ENCODE measurements around the gene TBC1D23. TPM values are rescaled to one million over a fixed set of nuclear protein-coding genes. Genes with fewer than 3 reads are reported as not detected.
"Not testable (repeated sequence)": the region's sequence is repeated elsewhere in the genome, so short reads cannot be mapped to it uniquely, and the experiment has no call there.

Gene TBC1D23
- 25.1 and 26.8 TPM in 2 replicates for total RNA-seq

DNA sequence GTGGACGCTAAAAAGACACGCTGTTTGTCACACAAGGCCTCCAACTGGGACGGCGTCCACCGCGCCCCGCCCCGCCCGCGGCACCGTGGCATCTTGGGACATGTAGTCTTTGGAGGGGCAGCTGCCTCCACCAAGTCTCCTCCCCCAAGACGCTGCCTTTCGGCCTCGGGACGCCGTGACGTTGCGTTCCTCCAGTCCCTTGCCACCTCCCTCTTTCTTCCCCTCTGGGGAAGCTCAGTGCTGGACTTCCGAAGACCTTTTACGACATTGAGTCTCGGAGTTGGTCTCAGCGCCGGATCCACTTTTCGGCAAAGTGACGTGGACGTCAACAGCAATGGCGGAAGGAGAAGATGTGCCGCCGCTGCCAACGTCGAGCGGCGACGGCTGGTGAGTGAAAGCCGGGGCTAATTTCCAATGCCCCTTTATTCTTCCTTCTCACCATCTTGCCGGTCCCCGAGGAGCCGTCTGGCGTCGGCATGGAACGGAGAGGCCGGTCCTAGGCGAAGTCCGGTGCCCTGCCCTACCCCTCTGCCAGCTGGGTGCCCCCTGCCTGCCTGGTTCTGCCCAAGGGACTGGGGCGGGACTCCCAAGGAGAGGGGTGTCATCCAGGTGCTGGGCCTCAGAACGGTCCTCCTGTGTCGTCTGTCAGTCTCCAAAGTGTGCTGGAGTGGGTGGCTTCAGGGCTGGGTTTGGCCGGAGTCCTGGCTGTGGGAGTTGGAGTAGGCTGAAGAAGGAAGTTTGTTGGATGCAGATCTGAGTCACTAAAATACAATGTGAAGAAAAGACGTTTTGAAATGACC is at the start of gene TBC1D23:
TSS of gene TBC1D23 (plus strand) at position 308 of the 800 bp plus-strand sequence. CDS start at position 335, 27 bp downstream.
- DNase-seq (ENCODE audit: low read depth in 2 of 2), result peak; percentile 94 to 100

- peak in 1 of 2 donors; percentile 6 for DNase-seq (ENCODE audit: low read depth in 2 of 2)
These were observed 46.8 kb upstream of the TBC1D23 start for GRCh38 chr3:100213891-100214573.

DNA sequence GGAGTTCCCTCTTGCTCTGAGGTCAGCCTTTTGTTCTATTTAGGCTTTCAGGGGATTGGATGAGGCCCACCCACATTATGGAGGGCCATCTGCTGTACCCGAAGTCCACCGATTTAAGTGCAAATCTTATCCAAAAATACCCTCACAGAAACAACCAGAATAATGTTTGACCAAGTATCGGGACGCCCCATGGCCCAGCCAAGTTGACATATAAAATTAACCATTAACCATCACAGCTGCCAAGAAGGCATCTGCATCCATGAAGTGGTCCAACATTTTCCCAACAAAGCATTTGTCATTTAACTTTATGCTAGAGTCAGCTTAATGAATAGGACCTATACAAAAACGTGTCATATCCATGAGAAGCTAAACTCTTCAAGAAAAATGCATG is 46.2 kb upstream of the TBC1D23 start:
- no peak for DNase-seq (ENCODE audit: low read depth in 2 of 2)

- DNase-seq (ENCODE audit: low read depth in 2 of 2), result no peak
These were observed 44.1 kb upstream of the TBC1D23 start for GRCh38 chr3:100216713-100217112.

DNA sequence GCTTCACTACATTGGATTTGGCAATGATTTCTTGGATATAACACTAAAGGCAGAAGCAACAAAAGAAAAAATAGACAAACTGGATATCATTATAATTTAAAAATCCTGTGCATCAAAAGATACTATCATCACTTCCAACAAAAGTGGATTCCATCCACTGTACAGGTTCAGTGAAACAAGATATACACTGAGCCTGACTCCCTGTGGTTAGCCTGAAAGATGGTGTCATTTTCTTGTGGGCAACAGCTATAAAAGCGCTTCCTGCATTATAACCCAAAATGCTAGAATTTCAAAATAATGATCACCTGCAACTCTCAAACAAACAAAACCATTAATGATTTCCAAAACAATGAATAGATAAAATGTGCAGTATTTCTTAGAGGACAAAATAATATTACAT is 39.6 kb upstream of the TBC1D23 start:
- DNase-seq (ENCODE audit: low read depth in 2 of 2), result no peak

- DNase-seq (ENCODE audit: low read depth in 2 of 2), result no peak
These were observed 35.6 kb upstream of the TBC1D23 start for GRCh38 chr3:100225193-100225592.

DNA sequence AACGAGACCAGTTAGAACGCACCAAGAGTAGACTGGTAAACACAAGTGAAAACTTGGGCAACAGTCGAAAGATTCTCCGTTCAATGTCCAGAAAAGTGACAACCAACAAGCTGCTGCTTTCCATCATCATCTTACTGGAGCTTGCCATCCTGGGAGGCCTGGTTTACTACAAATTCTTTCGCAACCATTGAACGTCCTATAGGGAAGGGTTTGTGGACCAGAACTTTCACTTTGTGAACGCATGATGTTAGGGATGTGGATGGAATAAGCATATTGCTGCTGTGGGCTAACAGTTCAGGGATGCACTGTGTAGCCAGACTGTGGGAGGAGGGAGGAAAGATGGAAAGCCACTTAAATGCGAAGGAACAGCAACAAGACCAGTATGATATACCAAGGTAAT is 34.9 kb upstream of the TBC1D23 start:
- DNase-seq (ENCODE audit: low read depth in 2 of 2), result no peak

DNA sequence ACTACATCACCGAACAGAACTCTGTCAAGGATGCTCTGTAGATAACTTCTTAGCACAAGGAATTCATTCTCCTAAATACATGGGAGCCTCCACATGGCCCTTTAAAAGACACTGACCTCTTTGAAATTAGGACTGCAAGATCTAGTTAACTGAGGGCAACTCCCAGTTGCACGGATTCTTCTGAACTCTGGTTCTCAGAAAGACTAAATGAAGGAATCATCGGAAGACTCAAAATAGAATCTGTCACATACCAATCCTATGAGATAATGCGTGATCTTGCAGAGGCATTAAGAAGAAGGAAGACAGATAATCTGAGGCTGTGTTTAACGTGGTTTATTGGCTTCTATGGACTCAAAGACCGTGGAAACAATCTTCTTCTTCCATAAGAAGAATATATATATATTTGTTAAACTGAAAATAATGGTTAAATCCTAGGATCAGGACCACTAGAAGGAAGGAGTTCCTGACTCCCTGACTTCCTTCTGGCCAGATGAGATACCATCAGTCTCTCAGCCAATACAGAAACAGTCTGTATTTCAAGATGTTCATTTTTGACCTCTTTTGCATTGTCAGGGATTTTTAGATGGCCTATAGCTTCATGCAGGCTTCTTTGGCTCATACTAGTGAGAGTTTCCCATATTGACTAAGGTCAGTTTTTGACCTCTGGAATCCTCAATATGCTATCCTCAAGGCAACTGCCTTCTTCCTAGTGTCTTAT is 33.9 kb upstream of the TBC1D23 start:
- DNase-seq (ENCODE audit: low read depth in 2 of 2), result peak in 1 of 2 donors; percentile 36

GRCh38 chr3:100227511-100227921 is 33.3 kb upstream of the TBC1D23 start:
- no peak for DNase-seq (ENCODE audit: low read depth in 2 of 2)

DNA sequence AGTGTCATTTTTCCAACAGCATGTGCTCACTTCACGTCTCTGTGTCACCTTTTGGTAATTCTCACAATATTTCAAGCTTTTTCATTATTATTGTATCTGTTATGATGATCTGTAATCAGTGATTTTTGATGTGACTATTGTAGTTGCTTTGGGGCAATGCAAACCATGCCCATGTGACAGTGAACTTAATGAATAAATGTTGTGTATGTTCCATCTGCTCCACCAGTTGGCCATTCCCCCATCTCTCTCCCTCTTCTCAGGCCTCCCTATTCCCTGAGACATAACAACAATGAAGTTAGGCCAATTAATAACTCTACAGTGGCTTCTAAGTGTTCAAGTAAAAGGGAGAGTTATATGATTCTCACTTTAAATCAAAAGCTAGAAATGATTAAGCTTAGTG is 32.5 kb upstream of the TBC1D23 start:
- no peak for DNase-seq (ENCODE audit: low read depth in 2 of 2)

GRCh38 chr3:100229188-100229587 is 31.6 kb upstream of the TBC1D23 start:
- not testable (repeated sequence) for DNase-seq (ENCODE audit: low read depth in 2 of 2)

GRCh38 chr3:100230710-100231109 is 30.1 kb upstream of the TBC1D23 start:
- no peak for DNase-seq (ENCODE audit: low read depth in 2 of 2)

DNA sequence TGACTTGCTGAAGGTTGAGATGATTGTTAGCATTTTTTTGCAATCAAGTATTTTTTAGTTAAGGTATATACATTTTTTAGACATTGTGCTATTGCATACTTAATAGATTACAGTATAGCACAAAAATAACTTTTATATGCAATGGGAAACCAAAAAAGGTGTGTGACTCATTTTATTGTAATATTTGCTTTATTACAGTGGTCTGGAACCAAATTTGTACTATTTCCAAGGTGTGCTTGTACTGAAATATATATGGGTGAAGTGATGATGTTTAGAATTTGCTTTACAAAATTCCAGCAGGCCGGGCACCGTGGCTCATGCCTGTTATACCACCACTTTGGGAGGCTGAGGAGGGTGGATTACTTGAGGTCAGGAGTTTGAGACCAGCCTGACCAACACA is 29.1 kb upstream of the TBC1D23 start:
- DNase-seq (ENCODE audit: low read depth in 2 of 2), result no peak

GRCh38 chr3:100234364-100234763 is 26.4 kb upstream of the TBC1D23 start:
- DNase-seq (ENCODE audit: low read depth in 2 of 2), result no peak

DNA sequence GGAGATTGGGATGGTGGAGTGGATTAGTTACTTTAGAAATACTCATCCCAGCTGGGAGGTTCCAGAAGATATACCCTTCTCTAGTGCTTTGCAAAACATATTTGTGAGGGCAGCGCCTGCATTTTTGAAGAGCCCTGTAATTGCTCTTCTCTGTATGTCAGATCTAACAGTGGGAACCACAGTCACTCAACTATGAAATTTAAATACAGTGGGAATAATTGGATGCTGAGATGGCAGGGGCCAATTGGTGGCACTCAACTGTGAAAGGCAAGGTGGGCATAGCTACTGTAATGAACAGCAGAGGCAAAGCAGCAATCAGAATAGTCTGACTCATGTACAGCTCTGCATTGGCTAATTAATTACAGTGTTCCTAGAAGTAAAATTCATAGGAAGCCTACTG is 22.2 kb upstream of the TBC1D23 start:
- no peak for DNase-seq (ENCODE audit: low read depth in 2 of 2)

GRCh38 chr3:100242471-100242870 is 18.3 kb upstream of the TBC1D23 start:
- peak; percentile 11 to 14 for DNase-seq (ENCODE audit: low read depth in 2 of 2)

DNA sequence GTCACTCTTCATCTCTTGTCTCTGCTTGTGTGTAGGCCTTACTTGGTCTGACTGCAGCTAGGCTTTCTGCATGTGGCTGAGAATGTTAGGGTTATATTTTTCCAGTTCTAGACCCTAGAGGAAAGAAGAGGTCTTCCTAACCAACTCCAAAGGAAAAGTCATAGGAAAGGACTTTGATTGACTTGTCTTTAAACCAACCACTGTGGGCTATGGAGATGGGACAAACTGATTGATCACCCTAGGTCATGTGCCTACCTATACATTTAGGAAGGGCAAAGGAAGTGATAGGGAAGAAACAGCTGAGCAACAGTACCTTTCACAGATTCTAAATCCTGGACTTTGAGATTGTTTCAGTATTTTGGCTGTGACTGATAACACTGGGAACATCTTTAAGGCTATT is 16.5 kb upstream of the TBC1D23 start:
- no peak for DNase-seq (ENCODE audit: low read depth in 2 of 2)

DNA sequence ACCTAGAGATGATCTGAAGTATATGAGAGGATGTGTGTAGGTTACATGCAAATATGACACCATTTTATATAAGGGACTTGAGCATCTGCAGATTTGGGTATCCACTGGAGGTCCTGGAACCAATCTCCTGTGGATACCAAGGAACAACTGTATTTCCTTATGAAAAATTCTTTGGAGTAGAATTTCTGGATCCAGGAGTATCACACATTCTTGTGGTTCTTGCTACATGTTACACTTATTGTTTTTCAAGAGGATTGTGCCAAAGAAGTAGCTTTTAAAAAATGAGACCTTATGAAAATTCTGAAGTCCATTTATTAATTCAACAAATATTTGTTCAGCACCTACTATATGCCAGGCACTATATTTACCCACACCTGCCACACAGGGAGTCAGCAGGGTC is 15.7 kb upstream of the TBC1D23 start:
- no peak for DNase-seq (ENCODE audit: low read depth in 2 of 2)

DNA sequence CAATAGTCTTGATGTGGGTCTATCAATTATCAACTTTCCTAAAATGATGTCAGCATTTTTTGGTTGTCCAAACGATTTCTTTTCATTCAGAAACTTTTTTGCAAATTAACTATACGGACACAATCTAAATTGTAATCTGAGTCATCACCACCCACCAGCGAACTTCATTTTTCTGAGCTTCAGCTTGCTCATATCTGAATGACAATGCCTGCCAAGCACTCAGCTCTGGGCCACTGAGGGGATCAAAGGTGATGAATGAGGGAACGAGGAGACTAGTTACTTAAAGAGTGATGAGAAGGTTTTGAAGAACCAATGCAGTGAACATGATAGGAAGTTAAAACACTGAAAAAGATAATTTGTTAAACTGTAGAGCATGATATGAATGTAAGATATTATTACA is 14.9 kb upstream of the TBC1D23 start:
- DNase-seq (ENCODE audit: low read depth in 2 of 2), result no peak

DNA sequence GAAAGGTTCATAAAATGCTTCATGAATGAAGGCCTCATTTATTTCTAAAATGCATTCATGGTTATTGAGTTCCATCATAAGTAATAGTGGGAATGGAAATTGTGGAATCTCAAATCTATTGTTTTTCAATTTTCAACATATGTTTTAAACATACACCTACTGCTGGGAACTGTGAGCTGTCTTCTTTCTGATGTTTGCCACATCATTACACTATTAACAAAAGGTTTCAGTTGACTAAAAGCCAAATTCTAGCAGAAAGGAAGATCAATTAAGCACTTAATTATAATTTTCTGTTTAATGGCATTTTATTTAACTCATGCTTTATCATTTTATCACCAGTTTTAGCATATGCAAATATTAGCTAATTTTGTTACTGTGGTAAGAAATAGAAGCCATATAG is 13.8 kb upstream of the TBC1D23 start:
- no peak for DNase-seq (ENCODE audit: low read depth in 2 of 2)

DNA sequence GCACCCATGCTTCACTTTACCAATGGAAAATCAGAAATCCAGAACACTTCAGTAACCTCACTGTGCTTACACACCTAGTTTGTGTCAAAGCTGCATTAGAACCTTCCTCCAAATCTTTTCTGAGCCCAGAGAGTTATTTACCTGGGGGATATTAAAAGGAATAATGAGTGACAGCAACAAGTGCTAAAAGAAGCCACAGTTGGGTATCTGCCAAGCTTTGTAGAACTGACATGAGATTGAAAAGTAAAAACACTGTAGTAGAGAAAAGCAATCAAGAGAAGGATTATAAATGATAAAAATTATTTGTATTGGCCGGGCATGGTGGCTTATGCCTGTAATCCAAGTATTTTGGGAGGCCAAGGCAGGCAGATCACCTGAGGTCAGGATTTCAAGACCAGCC is 8.8 kb upstream of the TBC1D23 start:
- peak in 1 of 2 donors; percentile 20 for DNase-seq (ENCODE audit: low read depth in 2 of 2)

DNA sequence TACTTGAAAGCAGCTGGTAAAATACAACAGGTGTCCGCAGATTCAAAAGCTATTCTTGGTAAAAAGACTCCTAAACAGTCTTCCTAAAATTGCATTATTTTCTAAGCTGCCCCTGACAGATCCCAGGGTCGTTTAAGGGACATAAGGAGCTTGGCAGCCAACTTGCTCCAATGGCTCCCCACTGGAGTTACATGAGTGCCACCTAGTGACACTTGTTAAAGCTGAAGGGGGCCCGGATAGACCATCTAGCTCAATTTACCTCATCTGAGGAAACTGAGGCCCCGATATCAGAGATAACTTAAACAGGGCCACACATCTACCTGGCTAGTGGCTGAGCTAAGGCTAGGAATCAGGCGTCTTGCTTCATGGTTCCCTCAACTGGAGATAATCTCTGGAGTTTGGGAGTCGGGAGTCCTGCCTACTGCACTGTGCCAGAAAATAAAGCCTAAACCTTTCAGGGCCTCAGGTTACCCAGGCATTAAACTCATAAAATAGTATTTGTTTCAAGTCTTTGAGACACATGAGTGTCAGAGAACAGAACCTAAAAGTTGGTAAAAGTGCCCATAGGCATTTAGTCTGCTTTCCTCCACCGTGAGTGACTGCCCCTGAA is 6.5 kb upstream of the TBC1D23 start:
- peak; percentile 85 to 86 for DNase-seq (ENCODE audit: low read depth in 2 of 2)

Data from lung microvascular endothelial cell (primary cell).